GM12891 (cell line): Measurements from ENCODE around the gene PEMT.

ENCODE experiments used
- DNase-seq: peaks from one replicate; pipeline ENCODE4 v3.0.0; 2011; ENCODE audit warnings: low spot score; ENCODE audit not compliant: insufficient read length
- FAIRE-seq: peaks from 2 replicates; lab custom pipeline; 2011; peaks lifted over from hg19 to GRCh38; lab: Jason Lieb, UNC
- PAX5 ChIP-seq: IDR thresholded peaks from 2 replicates; pipeline ENCODE4 v1.6.1; 2011; ENCODE audit warnings: low read length, moderate library complexity, mild to moderate bottlenecking; ENCODE audit not compliant: insufficient read depth, severe bottlenecking
- POLR2A ChIP-seq: IDR thresholded peaks from 2 replicates; pipeline ENCODE4 v1.6.1; 2011; ENCODE audit warnings: low read depth, low read length, control low read depth
- POLR2AphosphoS5 ChIP-seq: IDR thresholded peaks from 2 replicates; pipeline ENCODE4 v1.6.1; 2011; ENCODE audit warnings: low read depth, low read length, control low read depth
- POU2F2 ChIP-seq: IDR thresholded peaks from 2 replicates; pipeline ENCODE4 v1.6.1; 2011; ENCODE audit warnings: low read depth, mild to moderate bottlenecking, control low read depth, low read length, moderate library complexity
- SPI1 ChIP-seq: IDR thresholded peaks from 2 replicates; pipeline ENCODE4 v1.6.1; 2011; ENCODE audit warnings: low read depth, low read length, control low read depth
- TAF1 ChIP-seq: IDR thresholded peaks from 2 replicates; pipeline ENCODE4 v1.6.1; 2011; ENCODE audit warnings: low read depth, low read length, control low read depth

Gene PEMT

GRCh38 chr17:17509601-17510425 is 81.7 kb downstream of the PEMT start:
- FAIRE-seq (no peak), DNase-seq (no peak)
- TF ChIP-seq PAX5 (no peak), TAF1 (no peak), POLR2AphosphoS5 (no peak), SPI1 (no peak), POU2F2 (no peak), POLR2A (no peak)

- DNase-seq (no peak), FAIRE-seq (no peak)
- no peak for TF ChIP-seq TAF1
- TF ChIP-seq SPI1 = no peak
- TF ChIP-seq POU2F2 = no peak
- TF ChIP-seq PAX5 = no peak
- no peak for TF ChIP-seq POLR2AphosphoS5
- TF ChIP-seq POLR2A = no peak
These were observed 82.6 kb downstream of the PEMT start for GRCh38 chr17:17508646-17509591.

GRCh38 chr17:17508019-17508535 is 83.4 kb downstream of the PEMT start:
- no peak for TF ChIP-seq TAF1
- TF ChIP-seq POLR2AphosphoS5 = no peak
- TF ChIP-seq POLR2A = no peak
- no peak for TF ChIP-seq POU2F2
- no peak for FAIRE-seq
- no peak for DNase-seq

- FAIRE-seq = no peak
- no peak for DNase-seq
- TF ChIP-seq POLR2A (no peak), POU2F2 (no peak), PAX5 (no peak), TAF1 (no peak), SPI1 (no peak), POLR2AphosphoS5 (no peak)
These were observed 84.0 kb downstream of the PEMT start for GRCh38 chr17:17507465-17508011.

GRCh38 chr17:17506893-17507464 is 84.5 kb downstream of the PEMT start:
- no peak for FAIRE-seq
- no peak for DNase-seq
- no peak for TF ChIP-seq PAX5
- no peak for TF ChIP-seq POU2F2
- TF ChIP-seq TAF1 = no peak
- no peak for TF ChIP-seq POLR2A
- no peak for TF ChIP-seq SPI1
- TF ChIP-seq POLR2AphosphoS5 = no peak

- FAIRE-seq (no peak), DNase-seq (no peak)
- TF ChIP-seq POLR2AphosphoS5 (no peak), PAX5 (no peak), SPI1 (no peak), POLR2A (no peak), POU2F2 (no peak), TAF1 (no peak)
These were observed 85.2 kb downstream of the PEMT start for GRCh38 chr17:17506181-17506741.

GRCh38 chr17:17505610-17506171 is 85.8 kb downstream of the PEMT start:
- TF ChIP-seq SPI1 = no peak
- TF ChIP-seq POLR2A = no peak
- TF ChIP-seq PAX5 = no peak
- TF ChIP-seq POLR2AphosphoS5 = no peak
- TF ChIP-seq TAF1 = no peak
- TF ChIP-seq POU2F2 = no peak
- DNase-seq = no peak
- FAIRE-seq = no peak

- DNase-seq (no peak), FAIRE-seq (no peak)
- TF ChIP-seq SPI1 (no peak), TAF1 (no peak), PAX5 (no peak), POLR2A (no peak), POU2F2 (no peak)
These were observed 86.4 kb downstream of the PEMT start for GRCh38 chr17:17505151-17505550.
